ENCODE results near the gene SEMA3D. TPM values are rescaled to one million over a fixed set of nuclear protein-coding genes. Genes with fewer than 3 reads are reported as not detected.

SEMA3D gene
- total RNA-seq, 1 experiment from 2014 or later, result 0.61 TPM

GRCh38 chr7:84985073-84985784, 201.6 kb downstream of the SEMA3D start:
- Histone ChIP-seq H3K9me3 (no peaks in the 10 kb centered on the region), H3K4me3 (ENCODE audit: low read depth, low read length) (no peak overlapping the region), H3K27me3 (replicated peaks; ENCODE audit: control insufficient read depth, insufficient read depth, low read length) (no peaks in the 10 kb centered on the region), H3K4me1 (no peaks in the 10 kb centered on the region), H3K36me3 (ENCODE audit: control insufficient read depth, insufficient read depth, low read length) (no peaks in the 10 kb centered on the region)
- intact Hi-C loops (cut with micrococcal nuclease; ENCODE audit: unreplicated experiment), result loop anchor here (1.0 kb wide), 1 partner anchor 71 kb away; no protein-coding TSS in a partner anchor
- POLR2A ChIA-PET, result no interaction called here
- Mint-ChIP-seq H3K27ac (ENCODE audit: unreplicated experiment) (no peak overlapping the region), H3K4me1 (ENCODE audit: low read depth, unreplicated experiment) (no peaks in the 10 kb centered on the region), H3K27me3 (ENCODE audit: insufficient read depth, unreplicated experiment) (peaks cover 3% of the 10 kb centered on the region), H3K9me3 (ENCODE audit: unreplicated experiment) (no peaks in the 10 kb centered on the region), H3K4me3 (ENCODE audit: unreplicated experiment) (no peak overlapping the region), H3K36me3 (ENCODE audit: insufficient read depth, unreplicated experiment) (no peaks in the 10 kb centered on the region)
- CTCF ChIA-PET, result no interaction called here
- no peak for TF ChIP-seq CTCF (IDR thresholded peaks at IDR 0.05; ENCODE audit: insufficient read depth in 1 of 2, low read depth in 1 of 2, low read length in 1 of 2, severe bottlenecking in 1 of 2, unreplicated experiment in 1 of 2)
- no peak for DNase-seq
- no TSS peak for BruUV-seq (replicated peaks)

- Histone ChIP-seq H3K9me3 (no peaks in the 10 kb centered on the region), H3K4me1 (no peaks in the 10 kb centered on the region), H3K27me3 (replicated peaks; ENCODE audit: control insufficient read depth, insufficient read depth, low read length) (no peaks in the 10 kb centered on the region), H3K36me3 (ENCODE audit: control insufficient read depth, insufficient read depth, low read length) (no peaks in the 10 kb centered on the region), H3K4me3 (ENCODE audit: low read depth, low read length) (no peak overlapping the region)
- BruUV-seq (replicated peaks), result no TSS peak
- POLR2A ChIA-PET, result no interaction called here
- peaks cover 3% of the 10 kb centered on the region for H3K27me3 Mint-ChIP-seq (ENCODE audit: insufficient read depth, unreplicated experiment)
- no peaks in the 10 kb centered on the region for H3K36me3 Mint-ChIP-seq (ENCODE audit: insufficient read depth, unreplicated experiment)
- no peak for TF ChIP-seq CTCF (IDR thresholded peaks at IDR 0.05; ENCODE audit: insufficient read depth in 1 of 2, low read depth in 1 of 2, low read length in 1 of 2, severe bottlenecking in 1 of 2, unreplicated experiment in 1 of 2)
- H3K9me3 Mint-ChIP-seq (ENCODE audit: unreplicated experiment), result no peaks in the 10 kb centered on the region
- intact Hi-C loops (cut with micrococcal nuclease; ENCODE audit: unreplicated experiment), result no loop called here
- CTCF ChIA-PET, result no interaction called here
- H3K4me1 Mint-ChIP-seq (ENCODE audit: low read depth, unreplicated experiment), result no peaks in the 10 kb centered on the region
- H3K27ac Mint-ChIP-seq (ENCODE audit: unreplicated experiment), result no peak overlapping the region
- DNase-seq, result no peak
- H3K4me3 Mint-ChIP-seq (ENCODE audit: unreplicated experiment), result no peak overlapping the region
These were observed 204.7 kb downstream of the SEMA3D start for GRCh38 chr7:84982199-84982598.

GRCh38 chr7:84981055-84981976, 205.5 kb downstream of the SEMA3D start:
- Mint-ChIP-seq H3K36me3 (ENCODE audit: insufficient read depth, unreplicated experiment) (no peaks in the 10 kb centered on the region), H3K27ac (ENCODE audit: unreplicated experiment) (no peak overlapping the region), H3K9me3 (ENCODE audit: unreplicated experiment) (no peaks in the 10 kb centered on the region), H3K27me3 (ENCODE audit: insufficient read depth, unreplicated experiment) (peaks cover 3% of the 10 kb centered on the region), H3K4me1 (ENCODE audit: low read depth, unreplicated experiment) (no peaks in the 10 kb centered on the region), H3K4me3 (ENCODE audit: unreplicated experiment) (no peak overlapping the region)
- Histone ChIP-seq H3K9me3 (no peaks in the 10 kb centered on the region), H3K27me3 (replicated peaks; ENCODE audit: control insufficient read depth, insufficient read depth, low read length) (no peaks in the 10 kb centered on the region), H3K4me1 (no peaks in the 10 kb centered on the region), H3K36me3 (ENCODE audit: control insufficient read depth, insufficient read depth, low read length) (no peaks in the 10 kb centered on the region), H3K4me3 (ENCODE audit: low read depth, low read length) (no peak overlapping the region)
- POLR2A ChIA-PET, result no interaction called here
- intact Hi-C loops (cut with micrococcal nuclease; ENCODE audit: unreplicated experiment), result no loop called here
- no TSS peak for BruUV-seq (replicated peaks)
- no peak for DNase-seq
- CTCF ChIA-PET, result no interaction called here
- TF ChIP-seq CTCF (IDR thresholded peaks at IDR 0.05; ENCODE audit: insufficient read depth in 1 of 2, low read depth in 1 of 2, low read length in 1 of 2, severe bottlenecking in 1 of 2, unreplicated experiment in 1 of 2), result no peak

Measured in Caco-2 (cell line).